ENCODE results near the gene XPC. TPM values are rescaled to one million over a fixed set of nuclear protein-coding genes. Genes with fewer than 3 reads are reported as not detected.
A peak's percentile ranks its signal among the peaks of the same experiment; 100 is the strongest.

XPC gene
- total and polyA plus RNA-seq, 5 donors, result 8.8 to 16.1 (median 13.3) TPM

GRCh38 chr3:14218355-14218754 is 40.0 kb upstream of the XPC start:
- Histone ChIP-seq H3K4me3 (ENCODE audit: low read length) (no peak overlapping the region), H3K27me3 (ENCODE audit: control insufficient read depth, insufficient read depth) (no peaks in the 10 kb centered on the region), H3K9me3 (ENCODE audit: control insufficient read depth, low read length) (no peaks in the 10 kb centered on the region), H3K4me1 (ENCODE audit: control insufficient read depth, insufficient read depth, low read length) (no peaks in the 10 kb centered on the region), H3K27ac (ENCODE audit: low read length) (no peak overlapping the region)
- no peak for DNase-seq
- ATAC-seq, result no peak
- intact Hi-C loops (cut with DNase I), result no loop called here

- H3K27me3 ChIP-seq (ENCODE audit: control insufficient read depth, insufficient read depth), result no peaks in the 10 kb centered on the region
- H3K9me3 ChIP-seq (ENCODE audit: control insufficient read depth, low read length), result no peaks in the 10 kb centered on the region
- ATAC-seq, result peak; percentile 85
- peak overlapping the region; percentile 76 for H3K27ac ChIP-seq (ENCODE audit: low read length)
- DNase-seq, result peak; percentile 38 to 81 (median 61)
- WGBS, result 22% methylated on average over 22 of the region's 22 CpGs
- peak overlapping the region; percentile 60 for H3K4me3 ChIP-seq (ENCODE audit: low read length)
- H3K4me1 ChIP-seq (ENCODE audit: control insufficient read depth, insufficient read depth, low read length), result no peaks in the 10 kb centered on the region
- intact Hi-C loops (cut with DNase I), result no loop called here
Measured at GRCh38 chr3:14216257-14217048, 38.1 kb upstream of the XPC start.

- 93% methylated on average over 4 of the region's 4 CpGs for WGBS
- DNase-seq (no peak), ATAC-seq (no peak)
- no peak overlapping the region for H3K27ac ChIP-seq (ENCODE audit: low read length)
- H3K4me3 ChIP-seq (ENCODE audit: low read length), result no peak overlapping the region
- no peaks in the 10 kb centered on the region for H3K27me3 ChIP-seq (ENCODE audit: control insufficient read depth, insufficient read depth)
- H3K9me3 ChIP-seq (ENCODE audit: control insufficient read depth, low read length), result no peaks in the 10 kb centered on the region
- H3K4me1 ChIP-seq (ENCODE audit: control insufficient read depth, insufficient read depth, low read length), result no peaks in the 10 kb centered on the region
- intact Hi-C loops (cut with DNase I), result no loop called here
Measured at GRCh38 chr3:14214764-14215163, 36.4 kb upstream of the XPC start.

DNA sequence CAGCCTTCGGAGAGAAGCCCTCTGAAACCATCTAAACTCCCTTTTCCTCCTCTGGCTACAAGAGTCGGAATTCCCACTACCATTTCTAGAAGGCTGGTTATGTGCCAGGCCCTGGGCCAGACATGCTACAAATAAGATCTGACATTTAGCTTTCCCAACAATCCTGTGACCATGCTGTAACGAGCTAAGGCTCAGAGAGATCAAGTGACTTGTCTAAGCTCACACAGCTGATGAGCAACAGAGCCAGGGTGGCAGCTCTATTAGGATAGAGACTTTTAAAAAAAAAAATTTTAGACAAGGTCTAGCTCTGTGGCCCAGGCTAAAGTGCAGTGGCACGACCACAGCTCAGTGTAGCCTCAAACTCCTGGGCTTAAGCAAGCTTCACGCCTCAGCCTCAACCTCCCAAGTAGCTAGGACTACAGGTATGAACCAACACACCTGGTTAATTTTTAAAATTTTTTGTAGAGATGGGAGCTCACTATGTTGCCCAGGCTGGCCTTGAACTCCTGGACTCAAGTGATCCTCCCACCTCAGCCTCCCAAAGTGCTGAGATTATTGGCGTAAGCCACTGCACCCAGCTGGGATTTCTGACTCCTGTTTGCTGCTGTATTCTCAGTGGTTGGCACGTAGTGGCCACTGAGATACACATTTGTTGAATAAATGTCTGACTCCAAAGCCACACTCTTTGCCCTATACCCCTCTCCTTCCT is 34.8 kb upstream of the XPC start:
- ATAC-seq (no peak), DNase-seq (no peak)
- Histone ChIP-seq H3K27me3 (ENCODE audit: control insufficient read depth, insufficient read depth) (no peaks in the 10 kb centered on the region), H3K9me3 (ENCODE audit: control insufficient read depth, low read length) (no peaks in the 10 kb centered on the region), H3K4me1 (ENCODE audit: control insufficient read depth, insufficient read depth, low read length) (no peaks in the 10 kb centered on the region), H3K4me3 (ENCODE audit: low read length) (no peak overlapping the region), H3K27ac (ENCODE audit: low read length) (no peak overlapping the region)
- 92% methylated on average over 7 of the region's 7 CpGs for WGBS
- intact Hi-C loops (cut with DNase I), result no loop called here

GRCh38 chr3:14212032-14212431 is 33.6 kb upstream of the XPC start:
- no peak overlapping the region for H3K4me3 ChIP-seq (ENCODE audit: low read length)
- no peak for ATAC-seq
- no peak for DNase-seq
- no peaks in the 10 kb centered on the region for H3K27me3 ChIP-seq (ENCODE audit: control insufficient read depth, insufficient read depth)
- intact Hi-C loops (cut with DNase I), result no loop called here
- no peak overlapping the region for H3K27ac ChIP-seq (ENCODE audit: low read length)
- no peaks in the 10 kb centered on the region for H3K9me3 ChIP-seq (ENCODE audit: control insufficient read depth, low read length)
- H3K4me1 ChIP-seq (ENCODE audit: control insufficient read depth, insufficient read depth, low read length), result no peaks in the 10 kb centered on the region
- 93% methylated on average over 3 of the region's 3 CpGs for WGBS

DNA sequence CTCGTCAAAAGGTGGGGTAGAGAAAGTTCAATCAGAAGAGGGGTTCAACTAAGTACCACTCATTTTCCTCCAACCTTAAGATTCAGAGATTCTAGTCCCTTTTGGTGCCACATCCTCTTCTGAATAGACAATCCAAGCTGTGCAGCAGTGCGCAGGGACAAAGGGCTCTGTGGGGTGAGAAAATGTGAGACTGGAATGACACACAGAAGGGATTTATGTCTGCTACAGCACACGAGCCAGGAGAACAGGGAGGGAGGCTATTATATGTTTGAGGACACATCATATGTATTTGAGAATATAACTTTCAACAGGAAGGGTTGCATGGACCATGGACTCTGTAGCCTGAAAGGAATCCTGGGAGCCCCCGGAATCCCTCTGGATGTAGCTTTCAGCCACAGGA is 33.2 kb upstream of the XPC start:
- ATAC-seq, result no peak
- H3K4me1 ChIP-seq (ENCODE audit: control insufficient read depth, insufficient read depth, low read length), result no peaks in the 10 kb centered on the region
- intact Hi-C loops (cut with DNase I), result no loop called here
- H3K9me3 ChIP-seq (ENCODE audit: control insufficient read depth, low read length), result no peaks in the 10 kb centered on the region
- no peaks in the 10 kb centered on the region for H3K27me3 ChIP-seq (ENCODE audit: control insufficient read depth, insufficient read depth)
- no peak overlapping the region for H3K27ac ChIP-seq (ENCODE audit: low read length)
- DNase-seq, result no peak
- 69% methylated on average over 4 of the region's 4 CpGs for WGBS
- no peak overlapping the region for H3K4me3 ChIP-seq (ENCODE audit: low read length)

DNA sequence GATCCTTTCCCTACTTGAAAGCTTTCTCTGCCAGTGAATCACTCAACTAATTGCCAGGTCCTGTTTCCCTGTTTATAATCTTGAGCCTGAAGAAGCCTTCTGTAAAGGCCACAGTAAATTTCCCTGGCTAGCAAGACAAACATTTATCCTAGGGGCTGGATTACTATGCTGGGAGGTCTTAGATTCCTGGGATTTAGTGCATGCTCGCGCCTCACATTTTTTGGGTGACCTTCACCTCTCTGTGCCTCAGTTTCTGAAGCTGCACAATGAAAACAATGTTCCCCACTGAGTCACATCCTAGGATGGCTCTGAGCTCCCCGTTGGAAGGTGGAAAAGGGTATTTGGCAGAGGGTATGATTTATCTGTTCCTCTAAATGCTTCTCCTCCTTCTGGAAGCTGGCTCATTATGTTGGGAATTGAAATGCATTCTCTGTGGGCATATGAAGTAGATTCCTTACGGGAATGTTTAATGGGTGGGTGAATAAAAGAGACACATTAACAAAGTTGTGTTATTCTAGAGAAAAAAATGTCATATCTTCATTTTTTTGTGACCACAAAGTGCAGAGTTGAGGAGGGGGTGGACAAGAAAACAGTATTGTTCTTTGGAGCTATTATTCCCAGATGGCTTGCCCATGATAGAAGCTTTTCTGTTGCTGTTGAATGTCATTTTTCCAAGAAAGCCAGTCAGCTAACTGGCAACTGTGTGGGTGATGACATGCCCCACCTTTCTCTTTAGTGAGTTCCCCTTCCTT is 32.6 kb upstream of the XPC start:
- 77% methylated on average over 4 of the region's 4 CpGs for WGBS
- DNase-seq (no peak), ATAC-seq (no peak)
- intact Hi-C loops (cut with DNase I), result no loop called here
- Histone ChIP-seq H3K27ac (ENCODE audit: low read length) (no peak overlapping the region), H3K4me1 (ENCODE audit: control insufficient read depth, insufficient read depth, low read length) (no peaks in the 10 kb centered on the region), H3K9me3 (ENCODE audit: control insufficient read depth, low read length) (no peaks in the 10 kb centered on the region), H3K4me3 (ENCODE audit: low read length) (no peak overlapping the region), H3K27me3 (ENCODE audit: control insufficient read depth, insufficient read depth) (no peaks in the 10 kb centered on the region)

GRCh38 chr3:14210290-14210688 is 31.9 kb upstream of the XPC start:
- WGBS, result 88% methylated on average over 3 of the region's 3 CpGs
- H3K4me3 ChIP-seq (ENCODE audit: low read length), result no peak overlapping the region
- H3K9me3 ChIP-seq (ENCODE audit: control insufficient read depth, low read length), result no peaks in the 10 kb centered on the region
- no peak for DNase-seq
- no peak for ATAC-seq
- H3K27ac ChIP-seq (ENCODE audit: low read length), result no peak overlapping the region
- no peaks in the 10 kb centered on the region for H3K4me1 ChIP-seq (ENCODE audit: control insufficient read depth, insufficient read depth, low read length)
- no peaks in the 10 kb centered on the region for H3K27me3 ChIP-seq (ENCODE audit: control insufficient read depth, insufficient read depth)
- intact Hi-C loops (cut with DNase I), result no loop called here

GRCh38 chr3:14209581-14210289 is 31.3 kb upstream of the XPC start:
- ATAC-seq, result no peak
- 78% methylated on average over 14 of the region's 14 CpGs for WGBS
- no peak overlapping the region for H3K27ac ChIP-seq (ENCODE audit: low read length)
- H3K4me1 ChIP-seq (ENCODE audit: control insufficient read depth, insufficient read depth, low read length), result no peaks in the 10 kb centered on the region
- no peak for DNase-seq
- no peaks in the 10 kb centered on the region for H3K9me3 ChIP-seq (ENCODE audit: control insufficient read depth, low read length)
- intact Hi-C loops (cut with DNase I), result no loop called here
- no peaks in the 10 kb centered on the region for H3K27me3 ChIP-seq (ENCODE audit: control insufficient read depth, insufficient read depth)
- no peak overlapping the region for H3K4me3 ChIP-seq (ENCODE audit: low read length)

DNA sequence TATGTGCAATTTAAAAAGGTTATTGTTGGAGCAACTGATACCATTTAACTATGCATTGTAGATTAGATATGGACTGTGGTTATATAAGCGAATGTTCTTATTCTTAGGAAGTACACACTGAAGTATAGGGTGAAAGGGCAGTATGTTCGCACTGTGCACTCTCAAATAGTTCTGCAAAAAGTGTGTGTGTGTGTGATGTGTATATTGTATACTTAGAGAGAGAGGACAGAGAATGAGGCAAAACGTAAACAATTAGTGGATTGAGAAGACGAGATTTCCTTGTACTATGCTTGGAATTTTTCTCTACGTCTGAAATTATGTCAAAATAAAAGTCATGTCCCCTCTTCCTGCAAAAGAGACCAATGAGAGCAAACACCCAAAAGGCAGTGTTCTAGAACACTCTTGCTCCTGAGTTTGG is 30.6 kb upstream of the XPC start:
- intact Hi-C loops (cut with DNase I), result no loop called here
- H3K4me3 ChIP-seq (ENCODE audit: low read length), result no peak overlapping the region
- DNase-seq (no peak), ATAC-seq (no peak)
- no peaks in the 10 kb centered on the region for H3K27me3 ChIP-seq (ENCODE audit: control insufficient read depth, insufficient read depth)
- peaks cover 4% of the 10 kb centered on the region for H3K4me1 ChIP-seq (ENCODE audit: control insufficient read depth, insufficient read depth, low read length)
- no peak overlapping the region for H3K27ac ChIP-seq (ENCODE audit: low read length)
- no peaks in the 10 kb centered on the region for H3K9me3 ChIP-seq (ENCODE audit: control insufficient read depth, low read length)
- 68% methylated on average over 5 of the region's 5 CpGs for WGBS

GRCh38 chr3:14208168-14208567 is 29.8 kb upstream of the XPC start:
- WGBS, result 94% methylated on average over 4 of the region's 4 CpGs
- H3K9me3 ChIP-seq (ENCODE audit: control insufficient read depth, low read length), result no peaks in the 10 kb centered on the region
- no peaks in the 10 kb centered on the region for H3K27me3 ChIP-seq (ENCODE audit: control insufficient read depth, insufficient read depth)
- H3K27ac ChIP-seq (ENCODE audit: low read length), result no peak overlapping the region
- H3K4me3 ChIP-seq (ENCODE audit: low read length), result no peak overlapping the region
- H3K4me1 ChIP-seq (ENCODE audit: control insufficient read depth, insufficient read depth, low read length), result peaks cover 9% of the 10 kb centered on the region
- DNase-seq, result no peak
- no peak for ATAC-seq
- intact Hi-C loops (cut with DNase I), result no loop called here

Measured in right cardiac atrium (tissue), 5 donors.